Left ventricle myocardium superior (tissue), 1 donor: Measurements from ENCODE around the gene NAV2. TPM values are rescaled to one million over a fixed set of nuclear protein-coding genes. Genes with fewer than 3 reads are reported as not detected.
A peak's percentile ranks its signal among the peaks of the same experiment; 100 is the strongest.

Source experiments
- ATAC-seq: fragments of 200-7000 bp; cut with Tn5 transposase; one replicate; pipeline ENCODE4 v1.9.1; 2020; ENCODE audit warnings: mild to moderate bottlenecking, moderate library complexity
- DNase-seq: peaks from one replicate; pipeline ENCODE4 v3.0.0-alpha.2; 2020
- intact Hi-C: fragments of 100-400 bp; cut with micrococcal nuclease; formaldehyde crosslinking; loops from one replicate; pipeline ENCODE4 v1.11.0; 2022
- total RNA-seq: library from RNA; stranded (reverse); fragmentation: NEBNext Ultra II Directional; extraction: Animal tissue kit (Norgen Biotek cat#: 25700); gene quantifications from one replicate; pipeline ENCODE4 v1.2.1, GENCODE V29; 2021
- donor health status: DM: no; HTN: yes; CAD: no; lungs with severe emphysema.

Gene NAV2
- total RNA-seq, 1 donor from 2014 or later, result 8.8 TPM

- intact Hi-C loops, result no loop called here
- DNase-seq (no peak), ATAC-seq (no peak)
These were observed 343.7 kb downstream of the NAV2 start for GRCh38 chr11:20056109-20056949.

GRCh38 chr11:20056950-20057943 lies 344.6 kb downstream of the NAV2 start:
- DNase-seq, result no peak
- intact Hi-C loops, result no loop called here
- ATAC-seq, result no peak

GRCh38 chr11:20058749-20059458 lies 346.3 kb downstream of the NAV2 start:
- intact Hi-C loops, result no loop called here
- DNase-seq (no peak), ATAC-seq (no peak)

DNA sequence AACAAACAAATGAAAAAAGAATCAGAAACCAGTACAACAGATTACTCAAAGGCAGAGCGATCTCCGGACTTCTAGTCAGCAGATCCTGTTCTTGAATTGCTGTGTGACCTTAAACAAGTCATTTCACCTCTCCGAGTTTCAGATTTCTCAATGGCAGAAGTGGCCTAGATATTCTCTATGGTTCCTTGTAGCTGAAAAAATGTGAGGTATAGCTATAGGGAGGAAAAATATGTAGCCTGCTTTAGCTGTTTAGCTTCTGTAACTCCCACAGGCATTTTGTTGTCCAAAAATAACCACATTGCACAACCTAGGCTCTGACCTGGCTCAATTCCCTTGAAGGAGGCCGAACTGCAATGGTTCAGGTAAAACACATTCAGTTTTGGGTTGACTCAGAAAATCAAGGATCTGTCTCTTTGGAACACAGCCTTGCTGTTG lies 347.0 kb downstream of the NAV2 start:
- DNase-seq, result no peak
- intact Hi-C loops, result no loop called here
- peak; percentile 48 for ATAC-seq

- no peak for DNase-seq
- intact Hi-C loops, result no loop called here
- peak; percentile 7 for ATAC-seq
These were observed 347.5 kb downstream of the NAV2 start for GRCh38 chr11:20060181-20060580.

DNA sequence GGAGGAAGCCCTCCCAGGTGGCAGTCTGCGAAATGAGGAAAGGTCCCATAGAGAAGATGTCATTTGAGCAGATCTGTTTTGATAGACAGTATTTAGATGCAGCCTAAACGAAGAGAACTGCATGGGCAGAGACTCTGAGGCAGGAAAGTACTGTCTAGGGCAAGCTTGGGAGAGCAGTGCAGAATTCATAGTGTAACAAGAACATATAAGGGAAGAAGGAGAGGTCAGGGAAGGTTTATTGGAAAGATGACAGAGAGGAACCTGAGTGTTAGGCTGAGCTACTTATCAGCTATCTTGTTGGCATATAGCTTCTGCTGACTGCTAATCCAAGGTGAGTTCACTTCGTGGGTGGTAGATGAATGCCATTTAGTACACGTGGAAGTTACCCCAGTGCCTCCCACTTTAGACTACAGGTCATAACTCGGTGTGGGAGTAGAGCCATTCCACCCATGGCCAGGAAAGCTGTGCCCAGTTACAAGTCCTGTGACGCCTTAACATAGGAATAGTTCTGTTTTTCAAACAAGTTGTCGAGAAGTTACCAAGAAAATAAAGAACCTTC lies 348.1 kb downstream of the NAV2 start:
- ATAC-seq (peak; percentile 60), DNase-seq (no peak)
- intact Hi-C loops, result no loop called here

DNA sequence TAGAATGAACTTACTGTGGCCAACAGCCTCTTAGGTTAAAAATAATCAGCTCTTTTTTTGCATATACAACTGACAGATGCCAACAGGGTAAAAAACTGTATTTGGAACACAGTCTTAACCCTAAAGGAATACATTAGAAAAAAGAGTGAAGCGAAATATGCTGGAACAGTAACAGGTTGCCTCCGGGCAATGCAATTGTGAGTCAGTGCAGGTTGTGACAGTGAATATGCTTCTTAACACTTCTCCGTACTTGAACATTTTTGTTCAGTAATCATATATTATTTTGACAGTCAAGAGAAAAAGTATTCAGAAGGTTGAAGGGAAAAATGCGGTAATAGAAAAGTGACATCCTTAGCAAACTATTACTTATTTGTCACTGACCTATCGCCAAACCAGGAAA lies 349.1 kb downstream of the NAV2 start:
- DNase-seq (no peak), ATAC-seq (no peak)
- intact Hi-C loops, result no loop called here

DNA sequence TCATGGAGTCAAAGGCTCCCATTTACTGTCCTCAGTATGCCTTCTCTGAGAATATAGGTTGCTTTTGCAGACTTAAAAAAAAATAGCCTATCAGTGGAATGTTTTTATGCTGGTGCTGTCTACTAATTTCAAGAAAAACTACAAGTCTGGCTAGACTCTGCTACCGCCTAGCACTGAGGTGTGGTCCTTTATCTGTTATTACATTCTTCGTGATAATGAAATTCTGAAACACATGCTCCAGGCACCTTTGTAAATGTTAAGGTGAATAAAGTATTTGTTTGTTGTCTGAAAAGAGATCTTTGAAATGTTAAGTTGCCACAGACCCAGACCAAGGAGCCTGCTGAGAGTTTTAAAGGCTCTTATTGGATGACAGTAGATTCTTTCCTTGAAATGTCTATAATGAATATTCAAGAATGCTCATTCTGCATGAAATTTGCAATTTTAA lies 352.3 kb downstream of the NAV2 start:
- DNase-seq (no peak), ATAC-seq (no peak)
- intact Hi-C loops, result no loop called here

DNA sequence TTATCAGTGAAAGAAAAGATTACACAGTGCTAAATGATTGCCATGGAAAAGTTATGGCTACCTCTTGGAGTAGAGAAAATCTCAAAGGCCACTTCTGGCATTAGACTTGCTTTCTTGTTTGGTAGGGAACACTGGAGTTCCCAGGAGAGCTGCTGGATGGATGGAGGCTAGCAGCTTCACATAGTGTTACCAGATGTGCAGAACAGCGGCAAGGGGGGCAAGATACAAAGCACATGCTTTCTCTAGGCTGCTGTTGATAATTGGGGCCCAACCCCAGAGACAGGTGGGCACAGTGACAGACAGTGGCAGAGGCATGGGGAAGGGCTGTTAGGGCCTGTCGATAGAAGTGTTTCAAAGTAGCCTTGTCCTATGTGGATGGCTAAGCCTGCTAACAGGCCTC lies 352.8 kb downstream of the NAV2 start:
- intact Hi-C loops, result no loop called here
- ATAC-seq, result peak; percentile 22
- no peak for DNase-seq

DNA sequence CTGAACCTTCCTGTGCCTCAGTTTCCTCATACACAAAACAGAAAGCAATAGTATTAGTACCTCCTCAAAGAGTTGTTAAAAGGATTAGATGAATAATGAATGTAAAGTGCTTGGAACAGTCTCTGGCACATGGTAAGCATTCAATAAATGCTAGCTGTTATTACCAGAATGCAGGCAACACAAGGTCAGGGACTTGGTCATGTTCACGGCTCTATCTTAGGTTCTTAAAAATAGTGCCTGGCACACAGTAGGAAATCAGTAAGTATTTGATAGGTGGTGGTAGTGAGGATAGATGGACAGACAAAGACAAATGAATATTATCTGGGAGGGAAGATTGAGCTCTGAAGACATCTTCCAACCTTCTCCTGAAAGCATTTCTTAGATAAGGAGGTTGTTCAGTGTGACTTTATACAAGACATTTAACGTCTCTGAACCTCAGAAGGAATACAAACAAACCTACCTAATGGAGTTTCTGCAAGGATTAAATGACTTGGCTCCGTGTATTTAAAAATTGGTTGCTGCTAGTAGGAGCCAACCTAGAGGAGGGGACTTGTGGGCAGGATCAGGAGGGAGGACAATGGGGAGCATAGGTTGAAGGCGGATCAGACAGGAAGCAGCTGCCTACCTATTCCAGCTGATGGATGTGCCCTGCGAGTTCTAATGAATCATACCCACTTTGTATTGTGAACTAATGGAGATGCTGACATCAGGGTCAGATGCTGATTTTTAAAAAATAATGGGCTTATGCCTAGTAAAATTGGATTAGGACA lies 353.6 kb downstream of the NAV2 start:
- no peak for DNase-seq
- ATAC-seq, result peak; percentile 78
- intact Hi-C loops, result no loop called here

DNA sequence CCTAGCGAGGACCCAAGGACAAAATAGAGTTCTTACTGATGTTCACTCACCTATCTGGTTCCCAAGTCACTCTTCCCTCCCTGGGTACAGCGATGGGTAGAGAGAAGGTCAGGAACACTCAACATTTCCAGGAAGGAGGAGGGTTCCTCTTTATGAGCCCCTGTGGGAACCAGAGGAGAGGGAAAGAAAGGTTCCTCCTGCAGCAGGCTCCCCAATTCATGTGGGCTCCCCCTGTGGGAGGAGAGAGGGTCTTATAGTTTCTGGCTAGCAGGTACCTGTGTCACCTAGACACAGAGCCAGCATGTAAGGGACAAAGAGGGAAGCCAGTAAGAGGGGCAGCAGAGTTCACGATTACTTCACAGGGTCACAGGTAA lies 354.1 kb downstream of the NAV2 start:
- no peak for ATAC-seq

DNA sequence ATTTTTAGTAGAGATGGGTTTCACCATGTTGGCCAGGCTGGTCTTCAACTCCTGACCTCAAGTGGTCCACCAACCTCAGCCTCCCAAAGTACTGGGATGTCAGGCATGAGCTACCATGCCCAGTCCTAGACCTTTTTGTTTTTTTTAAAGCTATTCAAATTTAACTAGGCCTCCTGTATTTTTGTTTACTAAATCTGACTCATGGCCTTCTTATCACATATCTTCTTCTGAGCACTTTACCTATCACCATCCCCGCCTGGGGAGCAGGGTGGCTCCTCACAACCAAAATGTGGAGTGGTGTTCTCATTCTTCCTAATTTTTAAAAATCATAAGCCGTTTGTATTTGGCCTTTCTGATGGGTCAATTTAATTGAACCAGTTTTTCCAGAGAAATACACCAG lies 355.0 kb downstream of the NAV2 start:
- intact Hi-C loops, result no loop called here
- DNase-seq, result no peak
- ATAC-seq, result no peak

More for the DNA sequence above, 354.1 kb downstream of the NAV2 start:
- intact Hi-C loops, result no loop called here
- DNase-seq, result no peak

GRCh38 chr11:20068691-20069090 lies 356.1 kb downstream of the NAV2 start:
- intact Hi-C loops, result no loop called here
- no peak for DNase-seq

GRCh38 chr11:20070459-20070858 lies 357.8 kb downstream of the NAV2 start:
- ATAC-seq (no peak), DNase-seq (no peak)
- intact Hi-C loops, result no loop called here

More at GRCh38 chr11:20068691-20069090, 356.1 kb downstream of the NAV2 start:
- ATAC-seq, result peak; percentile 24

GRCh38 chr11:20075627-20076026 lies 363.0 kb downstream of the NAV2 start:
- intact Hi-C loops, result no loop called here
- ATAC-seq (no peak), DNase-seq (no peak)

GRCh38 chr11:20078846-20079245 lies 366.2 kb downstream of the NAV2 start:
- DNase-seq (no peak), ATAC-seq (no peak)
- intact Hi-C loops, result no loop called here

- DNase-seq, result no peak
- intact Hi-C loops, result no loop called here
- no peak for ATAC-seq
These were observed 367.5 kb downstream of the NAV2 start for GRCh38 chr11:20080032-20080685.

- intact Hi-C loops, result no loop called here
- ATAC-seq (no peak), DNase-seq (no peak)
These were observed 368.7 kb downstream of the NAV2 start for GRCh38 chr11:20081336-20081735.
